Keratinocyte (primary cell): ENCODE measurements around the gene PRR7.

ENCODE experiments used
- CTCF ChIP-seq, 3 experiments: IDR thresholded peaks in 1 of 3; conservative IDR thresholded peaks in 1 of 3; optimal IDR thresholded peaks in 1 of 3; 2 replicates in 2 of 3; 3 replicates in 1 of 3; pipeline versions ENCODE3 to v1.5.1; 2011; ENCODE audit warnings: low read length in 3 of 3, mild to moderate bottlenecking in 3 of 3, moderate library complexity in 2 of 3, control low read depth in 1 of 3, inconsistent platforms in 1 of 3; ENCODE audit not compliant: insufficient read depth in 2 of 3; ENCODE audit errors: extremely low read depth in 1 of 3
- EZH2 ChIP-seq: IDR thresholded peaks from one replicate; pipeline ENCODE4 v1.6.1; 2012; ENCODE audit warnings: inconsistent platforms, mild to moderate bottlenecking, low read length, moderate library complexity

GRCh38 chr5:177457852-177458681 lies 11.5 kb downstream of the PRR7 start:
- TF ChIP-seq CTCF (optimal IDR thresholded peaks at IDR 0.05 in 1 of 3, IDR thresholded peaks at IDR 0.05 in 1 of 3, conservative IDR thresholded peaks at IDR 0.05 in 1 of 3; ENCODE audit: extremely low read depth in 1 of 3, insufficient read depth in 2 of 3, low read length in 3 of 3): no peak
- TF ChIP-seq EZH2: no peak
